Lung (tissue), 12 donors: ENCODE measurements around the gene CDKN2D. TPM values are rescaled to one million over a fixed set of nuclear protein-coding genes. Genes with fewer than 3 reads are reported as not detected.
"Not testable (repeated sequence)": the region's sequence is repeated elsewhere in the genome, so short reads cannot be mapped to it uniquely, and the experiment has no call there.

Experiments
- ATAC-seq: fragments of 200-7000 bp; cut with Tn5 transposase; one replicate; pipeline ENCODE4 v1.9.1; 2020; ENCODE audit warnings: moderate number of reproducible peaks; ENCODE audit not compliant: insufficient read depth, low FRiP score
- DNase-seq, 3 donors: peaks; one replicate each; pipeline ENCODE4 v3.0.0-alpha.2; 2013 to 2017
- H3K27ac ChIP-seq, 2 donors: one replicate each; pipeline ENCODE4 v1.5.1; 2013; ENCODE audit warnings: mild to moderate bottlenecking in 2 of 2, moderate library complexity in 2 of 2, control low read depth in 1 of 2, inconsistent platforms in 1 of 2, low read depth in 1 of 2, low read length in 1 of 2
- H3K27me3 ChIP-seq, 3 donors: one replicate each; pipeline ENCODE4 v1.5.1; 2013; ENCODE audit warnings: low read length in 2 of 3; ENCODE audit not compliant: control insufficient read depth in 3 of 3, insufficient read depth in 3 of 3
- H3K36me3 ChIP-seq, 4 donors: one replicate each; pipeline ENCODE4 v1.5.1; 2013; ENCODE audit warnings: low read length in 4 of 4, mild to moderate bottlenecking in 1 of 4, moderate library complexity in 1 of 4; ENCODE audit not compliant: control insufficient read depth in 4 of 4, insufficient read depth in 4 of 4
- H3K4me1 ChIP-seq, 5 donors: one replicate each; pipeline ENCODE4 v1.5.1; 2013; ENCODE audit warnings: low read length in 5 of 5, mild to moderate bottlenecking in 2 of 5, moderate library complexity in 1 of 5; ENCODE audit not compliant: control insufficient read depth in 5 of 5, insufficient read depth in 5 of 5
- H3K4me3 ChIP-seq: one replicate; pipeline ENCODE4 v1.5.1; 2013; ENCODE audit warnings: mild to moderate bottlenecking, control low read depth, moderate library complexity
- H3K9ac ChIP-seq, 2 donors: one replicate each; pipeline ENCODE4 v1.5.1; 2013; ENCODE audit warnings: low read length in 2 of 2, control low read depth in 1 of 2; ENCODE audit not compliant: insufficient read depth in 1 of 2
- H3K9me3 ChIP-seq, 4 donors: one replicate each; pipeline ENCODE4 v1.5.1; 2013; ENCODE audit warnings: low read length in 3 of 4, mild to moderate bottlenecking in 1 of 4, moderate library complexity in 1 of 4; ENCODE audit not compliant: control insufficient read depth in 4 of 4, insufficient read depth in 3 of 4
- CTCF ChIP-seq: IDR thresholded peaks from 2 replicates; pipeline ENCODE4 v1.5.1; 2012; ENCODE audit warnings: mild to moderate bottlenecking; ENCODE audit errors: control extremely low read depth, extremely low read depth
- WGBS, 2 donors: extraction: QIAGEN DNeasy Blood & Tissue Kit; methylation state at CpG; one replicate each; pipeline ENCODE4 v1.1.7; 2013; 5-methylcytosine and 5-hydroxymethylcytosine counted together
- polyA plus RNA-seq, 2 donors: library from polyadenylated mRNA; stranded (reverse); fragments of 200-250 nt; gene quantifications; one replicate each; pipeline ENCODE4 v1.2.1, GENCODE V29; 2013
- total RNA-seq, 2 donors: library from RNA; depleted of rRNA in 1 of 2; stranded (reverse); fragments of >200 nt in 1 of 2; gene quantifications; one replicate each; pipeline ENCODE4 v1.2.1, GENCODE V29; 2014 to 2021
- donor health status: control.
- donor health status: control.
- donor health status: Bipolar disorder and iron deficiency.
- donor health status: healthy.
- donor health status: DM: yes; HTN: yes; CAD: no.

Gene CDKN2D
- total and polyA plus RNA-seq, 4 donors = 12.5 to 74.9 (median 13.9) TPM

- Histone ChIP-seq H3K27ac (no peak overlapping the region), H3K9me3 (no peaks in the 10 kb centered on the region), H3K4me3 (no peak overlapping the region), H3K27me3 (no peaks in the 10 kb centered on the region), H3K36me3 (peaks cover 0 to 4% (median 0%) of the 10 kb centered on the region in 4 donors), H3K9ac (no peak overlapping the region), H3K4me1 (peaks cover 0 to 4% (median 1%) of the 10 kb centered on the region in 5 donors)
- no peak for TF ChIP-seq CTCF
- no peak for ATAC-seq
- no peak for DNase-seq
- WGBS, 2 donors = 89 to 95% methylated on average over 8 of the region's 8 CpGs
These were observed 5.7 kb upstream of the CDKN2D start for GRCh38 chr19:10574462-10574861.

DNA sequence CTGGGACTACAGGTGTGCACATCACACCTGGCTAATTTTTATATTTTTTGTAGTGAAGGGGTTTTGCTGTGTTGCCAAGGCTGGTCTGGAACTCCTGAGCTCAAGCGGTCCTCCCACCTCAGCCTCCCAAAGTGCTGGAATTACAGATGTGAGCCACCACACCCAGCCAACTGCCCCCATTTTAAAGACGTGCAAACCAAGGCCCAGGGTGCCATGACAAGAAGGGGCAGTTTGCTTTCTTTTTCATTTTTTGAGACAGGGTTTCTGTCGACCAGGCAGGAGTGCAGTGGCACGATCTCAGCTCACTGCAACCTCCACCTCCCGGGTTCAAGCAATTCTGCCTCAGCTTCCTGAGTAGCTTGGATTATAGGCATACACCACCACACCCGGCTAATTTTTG lies 5.0 kb upstream of the CDKN2D start:
- H3K27ac ChIP-seq, DNase-seq, H3K4me3 ChIP-seq, H3K36me3 ChIP-seq, H3K9me3 ChIP-seq, H3K4me1 ChIP-seq, H3K9ac ChIP-seq, H3K27me3 ChIP-seq, ATAC-seq: not testable (repeated sequence)
- WGBS, 2 donors = 92 to 93% methylated on average over 6 of the region's 6 CpGs

DNA sequence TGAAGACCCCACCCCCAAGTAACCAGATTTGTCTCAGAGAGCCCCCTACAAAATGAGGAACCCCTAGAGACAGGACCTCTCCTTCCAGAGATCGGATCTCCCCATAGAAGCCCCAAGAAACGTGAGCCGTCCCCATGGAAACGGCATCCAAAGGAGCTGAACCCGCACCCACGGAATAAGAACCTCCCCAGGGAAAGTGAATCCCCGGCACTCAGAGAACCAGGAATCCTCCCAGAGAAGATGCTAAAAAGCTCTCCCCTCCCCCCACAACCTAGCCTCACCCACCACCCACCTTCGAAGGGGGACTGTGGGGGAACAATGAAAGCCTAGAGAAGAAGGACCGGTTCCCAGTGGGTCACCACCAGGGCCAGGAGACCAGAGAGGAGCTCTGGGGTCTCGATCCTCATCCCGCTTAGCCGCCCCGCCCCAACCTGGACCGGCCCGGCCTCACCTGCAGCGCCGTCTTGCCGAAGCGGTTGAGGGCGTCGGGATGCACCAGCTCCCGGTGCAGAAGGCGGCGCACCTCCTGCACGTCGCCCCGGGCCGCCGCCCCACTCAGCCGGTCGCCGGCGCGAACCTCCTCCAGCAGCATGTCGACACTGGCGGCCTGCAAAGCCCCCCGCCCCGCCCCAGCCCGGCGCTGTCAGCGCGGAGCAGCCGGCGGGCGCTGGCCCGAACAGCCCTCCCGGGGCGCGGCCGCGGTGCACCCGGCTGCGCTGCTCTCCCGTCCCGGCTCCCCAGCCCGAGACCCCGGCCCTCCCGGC lies 535 bp downstream of the CDKN2D start:
- peak overlapping the region; percentile 84 to 90 for H3K27ac ChIP-seq
- H3K36me3 ChIP-seq = no peaks in the 10 kb centered on the region
- ATAC-seq = no peak
- H3K4me3 ChIP-seq = peak overlapping the region; percentile 83
- H3K9me3 ChIP-seq = no peaks in the 10 kb centered on the region
- DNase-seq = no peak
- WGBS, 2 donors = 1% methylated on average over 46 to 58 of the region's 58 CpGs
- H3K27me3 ChIP-seq = no peaks in the 10 kb centered on the region
- no peak for TF ChIP-seq CTCF
- H3K9ac ChIP-seq = peak overlapping the region in 1 of 2 donors; percentile 61
- peaks cover 0 to 30% (median 14%) of the 10 kb centered on the region in 5 donors for H3K4me1 ChIP-seq

DNA sequence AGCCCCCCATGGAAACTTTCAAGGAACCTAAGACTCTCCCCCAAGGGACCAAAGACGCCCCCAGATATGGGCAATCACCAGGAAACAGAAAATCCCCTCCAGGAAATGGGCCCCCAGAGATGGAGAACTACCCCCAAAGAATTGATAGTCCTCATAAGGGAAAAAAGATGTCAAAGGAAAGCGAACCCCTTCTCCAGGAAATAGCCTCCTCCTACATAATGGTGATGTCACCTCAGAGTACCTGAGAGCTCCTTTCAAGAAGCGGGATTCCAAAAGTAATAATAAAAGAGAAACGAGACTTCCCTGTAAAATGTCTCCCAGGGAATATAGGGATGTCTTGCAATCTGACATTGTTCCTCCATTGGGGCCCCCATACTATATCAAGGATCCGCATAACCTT lies 1.1 kb downstream of the CDKN2D start:
- Histone ChIP-seq H3K9me3 (no peaks in the 10 kb centered on the region), H3K4me1 (peaks cover 0 to 30% (median 14%) of the 10 kb centered on the region in 5 donors), H3K4me3 (no peak overlapping the region), H3K9ac (peak overlapping the region in 1 of 2 donors; percentile 61), H3K36me3 (peaks cover 0 to under 1% (median 0%) of the 10 kb centered on the region in 4 donors), H3K27ac (peak overlapping the region in 1 of 2 donors; percentile 90), H3K27me3 (no peaks in the 10 kb centered on the region)
- WGBS, 2 donors = 16 to 26% methylated on average over 5 of the region's 5 CpGs
- no peak for DNase-seq
- ATAC-seq = no peak
- TF ChIP-seq CTCF = no peak
